Activated CD8-positive, alpha-beta memory T cell treated with anti-CD3 and anti-CD28 coated beads, Interleukin-2, amount 50 U/mL, for 4 hours (primary cell): ENCODE measurements around the gene DGCR6L.
"Not testable (repeated sequence)": the region's sequence is repeated elsewhere in the genome, so short reads cannot be mapped to it uniquely, and the experiment has no call there.

Source experiments
- DNase-seq: peaks from one replicate; pipeline ENCODE4 v3.0.0-alpha.2; 2020

The DGCR6L gene

GRCh38 chr22:20290045-20290392 is 29.8 kb downstream of the DGCR6L start:
- DNase-seq = no peak

DNA sequence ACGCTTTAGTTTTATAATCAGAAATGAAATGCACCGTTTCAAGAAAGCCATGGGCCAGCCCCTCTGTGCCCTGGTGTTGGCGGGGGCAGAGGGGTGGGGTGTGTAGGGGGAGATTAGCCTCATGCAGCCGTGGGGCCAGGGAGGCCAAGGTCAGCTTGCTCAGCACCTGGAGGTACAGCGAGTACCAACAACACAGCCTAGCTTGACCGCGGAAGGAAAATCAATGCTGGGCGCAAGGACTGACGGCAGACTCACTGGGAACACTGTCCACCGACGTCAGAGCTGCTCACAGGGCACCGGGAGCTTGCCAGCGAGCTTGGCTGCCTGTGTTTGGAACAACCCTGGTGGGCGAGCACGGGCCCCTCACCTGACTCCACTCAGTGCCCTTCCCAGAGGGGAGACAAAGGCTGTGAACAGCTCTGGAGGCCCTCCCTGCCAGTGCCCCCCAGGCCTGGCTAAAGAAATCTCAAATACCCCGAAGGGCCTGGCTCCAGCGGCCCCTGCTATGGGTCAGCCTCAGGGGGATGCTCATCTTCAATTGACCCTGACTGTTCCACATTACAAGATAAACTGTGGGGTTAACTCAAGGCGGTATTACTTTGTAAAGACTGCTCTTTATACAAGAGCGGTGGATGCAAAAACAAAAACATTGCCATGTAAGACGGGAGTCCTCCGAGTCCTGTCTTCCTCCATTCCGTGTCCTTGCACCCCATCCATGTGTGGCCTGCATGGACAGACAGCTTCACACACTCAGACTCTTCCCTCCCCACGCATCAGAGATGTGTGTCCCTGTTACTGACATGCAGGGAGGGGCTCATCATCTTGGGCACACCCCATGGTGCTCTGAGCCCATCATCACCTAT is 30.4 kb downstream of the DGCR6L start:
- DNase-seq = not testable (repeated sequence)

- not testable (repeated sequence) for DNase-seq
These were observed 33.0 kb downstream of the DGCR6L start for GRCh38 chr22:20286784-20287423.

- DNase-seq = not testable (repeated sequence)
These were observed 33.6 kb downstream of the DGCR6L start for GRCh38 chr22:20286312-20286660.

DNA sequence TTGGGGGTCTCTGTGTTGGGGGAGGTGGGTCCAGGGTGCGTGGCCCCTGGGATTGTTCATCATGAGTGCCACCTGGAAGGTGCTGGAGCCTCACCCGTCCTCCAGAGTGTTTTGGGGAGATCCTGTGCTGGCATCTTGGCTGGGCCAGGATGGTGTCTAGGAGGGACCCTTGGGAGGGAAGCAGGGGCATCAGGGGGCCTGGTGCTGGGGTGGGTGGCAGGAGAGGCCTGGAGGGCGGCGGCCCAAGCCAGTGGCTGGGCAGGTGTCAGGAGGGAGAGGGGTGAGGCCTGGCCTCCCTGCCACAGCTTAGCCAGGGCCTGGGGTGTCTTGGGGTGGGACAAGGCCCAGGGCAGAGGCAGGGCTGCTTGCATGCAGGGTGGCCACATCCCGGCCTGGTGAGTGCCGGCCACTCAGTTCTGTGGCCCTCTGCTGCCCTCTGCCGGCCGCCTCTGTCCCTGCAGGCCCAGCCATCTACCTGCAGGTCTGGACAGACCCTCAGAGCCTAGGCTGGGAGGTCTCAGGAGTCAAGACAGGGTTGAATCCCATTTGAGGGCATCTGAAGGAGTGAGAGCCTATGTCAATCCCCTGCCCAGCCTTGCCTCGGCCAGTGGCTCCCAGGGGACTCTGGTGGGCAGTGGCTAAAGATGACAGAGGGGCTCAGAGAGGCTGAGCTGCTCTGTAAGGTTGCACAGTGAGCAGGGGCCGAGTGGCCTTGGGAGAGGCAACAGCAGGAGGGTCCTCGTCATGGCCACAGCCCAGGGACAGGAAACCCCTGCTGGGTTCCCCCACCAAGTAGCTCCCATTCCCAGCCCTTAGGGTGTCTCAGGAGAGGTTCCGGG is 34.2 kb downstream of the DGCR6L start:
- peak; percentile 77 for DNase-seq

DNA sequence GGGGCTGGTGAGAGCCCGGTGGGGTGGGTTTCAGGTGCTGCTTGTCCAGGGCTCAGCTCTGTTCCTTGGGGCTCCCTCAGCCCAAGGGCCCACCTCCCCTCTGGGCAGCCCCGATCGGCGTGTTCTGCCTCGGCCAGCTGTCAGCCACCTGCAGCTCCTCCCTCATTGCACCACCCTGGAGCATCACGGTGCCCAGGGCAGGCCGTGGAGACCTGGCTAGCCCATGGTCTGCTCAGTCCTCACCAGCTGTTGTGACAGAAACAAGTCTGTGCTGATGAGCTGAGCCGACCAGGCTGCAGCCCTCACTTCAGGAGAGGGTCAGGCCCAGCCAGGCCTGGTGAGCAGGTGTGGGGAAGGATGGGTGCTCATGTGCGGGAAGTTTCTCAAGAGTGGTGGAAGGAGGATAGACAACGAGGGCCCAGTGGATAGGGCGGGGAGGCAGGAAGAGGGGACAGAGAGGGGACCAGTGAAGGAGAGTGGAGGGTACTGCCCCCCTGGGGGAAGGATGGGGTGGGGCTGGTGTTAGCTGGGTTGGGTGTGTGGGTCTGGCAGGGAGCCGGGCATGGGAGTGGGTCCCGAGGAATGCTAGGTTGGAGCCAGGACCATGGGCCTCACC is 35.3 kb downstream of the DGCR6L start:
- DNase-seq = no peak

GRCh38 chr22:20283674-20284066 is 36.2 kb downstream of the DGCR6L start:
- DNase-seq = no peak

GRCh38 chr22:20282901-20283673 is 36.8 kb downstream of the DGCR6L start:
- no peak for DNase-seq

- no peak for DNase-seq
These were observed 38.0 kb downstream of the DGCR6L start for GRCh38 chr22:20281891-20282290.

DNA sequence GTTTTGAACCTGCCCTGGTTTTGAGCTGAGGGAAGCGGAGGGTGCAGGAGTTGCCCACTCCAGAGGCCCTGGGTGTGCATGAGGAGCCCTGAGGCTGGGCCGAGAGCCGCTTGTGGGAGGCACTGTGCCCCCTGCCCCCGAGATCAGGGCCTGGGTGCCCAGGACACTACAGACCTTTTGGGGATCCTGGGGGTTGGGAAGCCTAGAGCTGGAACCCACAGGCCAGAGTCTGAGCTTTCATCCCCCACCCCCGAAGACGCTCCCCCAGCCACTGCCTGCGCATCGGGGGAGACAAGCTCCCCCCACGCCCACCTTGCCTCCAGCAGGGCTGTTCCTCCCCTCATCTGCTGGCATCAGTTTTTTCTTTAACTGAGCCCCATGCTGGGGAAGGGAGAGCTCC is 38.4 kb downstream of the DGCR6L start:
- DNase-seq = not testable (repeated sequence)

- no peak for DNase-seq
These were observed 39.0 kb downstream of the DGCR6L start for GRCh38 chr22:20280866-20281265.

- not testable (repeated sequence) for DNase-seq
These were observed 39.7 kb downstream of the DGCR6L start for GRCh38 chr22:20280163-20280562.

DNA sequence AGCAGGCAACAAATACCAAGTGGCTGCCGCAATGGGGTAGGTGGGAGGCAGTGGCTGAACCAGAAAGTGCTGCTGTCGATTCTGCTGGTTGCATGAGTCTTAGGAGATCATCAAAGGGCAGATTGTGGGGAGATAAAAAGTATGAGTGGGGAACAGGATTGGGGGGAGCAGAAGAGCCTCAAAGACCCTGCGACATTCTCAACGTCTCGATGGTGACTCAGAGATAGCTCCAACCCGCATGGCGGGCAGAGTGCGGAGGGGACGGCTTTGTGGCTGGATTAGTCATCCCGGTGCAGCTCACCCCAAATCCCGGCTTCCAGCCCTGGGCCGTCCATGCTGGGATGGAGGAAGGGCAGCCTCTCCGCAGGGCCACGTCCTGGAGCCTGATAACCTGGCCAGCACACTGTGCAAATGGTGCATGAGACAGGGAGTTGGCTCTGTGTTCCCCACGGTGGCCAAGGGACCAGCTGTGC is 40.2 kb downstream of the DGCR6L start:
- DNase-seq = no peak

DNA sequence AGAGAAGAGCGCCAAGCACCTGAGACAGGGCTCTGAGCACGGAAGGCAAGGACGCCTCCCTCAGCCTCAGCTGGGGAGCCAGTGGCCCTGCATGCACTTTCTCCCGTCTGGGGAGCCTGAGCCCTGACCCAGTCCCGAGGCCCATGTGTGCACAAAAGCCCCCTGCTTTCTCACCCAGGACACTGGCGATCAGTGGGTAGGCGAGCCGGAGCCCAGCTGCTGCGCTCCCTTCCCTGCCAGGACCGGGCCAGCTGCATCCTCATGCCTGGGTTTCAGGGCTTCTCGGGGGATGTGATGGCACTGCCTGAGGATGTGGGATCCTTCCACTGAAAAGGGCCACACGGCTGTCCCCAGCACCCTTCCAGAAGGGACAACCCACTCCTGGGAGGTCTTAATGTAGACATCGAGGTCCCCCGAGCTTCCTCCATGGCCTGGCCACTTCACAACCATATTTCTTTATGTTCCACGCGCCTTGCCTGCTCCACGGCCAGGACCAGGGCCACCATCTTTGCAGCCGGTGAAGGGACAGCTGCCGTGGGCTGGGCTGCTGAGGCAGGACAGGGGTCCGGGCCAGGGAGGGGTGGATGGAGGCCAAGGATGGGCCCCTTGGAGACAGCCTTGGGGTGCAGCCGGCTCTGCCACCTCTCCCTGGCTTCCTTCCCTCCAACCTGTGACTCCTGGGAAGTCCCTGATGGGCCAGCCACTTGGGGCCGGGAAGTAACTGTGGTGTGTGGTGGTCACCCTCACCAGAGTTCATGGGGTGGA is 41.0 kb downstream of the DGCR6L start:
- DNase-seq = not testable (repeated sequence)

GRCh38 chr22:20277936-20278635 is 41.8 kb downstream of the DGCR6L start:
- not testable (repeated sequence) for DNase-seq

GRCh38 chr22:20276468-20276867 is 43.4 kb downstream of the DGCR6L start:
- no peak for DNase-seq

DNA sequence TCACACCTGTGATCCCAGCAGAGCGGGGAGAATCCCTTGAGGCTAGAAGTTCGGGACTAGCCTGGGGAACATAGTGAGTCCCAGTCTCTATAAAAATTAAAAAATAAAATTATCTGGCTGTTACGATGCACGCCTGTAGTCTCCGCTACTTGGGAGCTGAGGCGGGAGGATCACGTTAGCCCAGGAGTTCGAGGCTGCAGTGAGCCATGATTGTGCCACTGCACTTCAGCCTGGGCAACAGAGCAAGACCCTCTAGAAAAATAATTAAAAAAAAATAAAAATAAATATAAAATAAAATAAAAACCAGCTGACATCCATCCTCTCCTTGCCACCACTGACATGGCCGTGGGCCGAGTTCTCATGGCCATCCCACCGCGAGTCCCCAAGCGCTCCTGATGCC is 44.0 kb downstream of the DGCR6L start:
- DNase-seq = no peak

DNA sequence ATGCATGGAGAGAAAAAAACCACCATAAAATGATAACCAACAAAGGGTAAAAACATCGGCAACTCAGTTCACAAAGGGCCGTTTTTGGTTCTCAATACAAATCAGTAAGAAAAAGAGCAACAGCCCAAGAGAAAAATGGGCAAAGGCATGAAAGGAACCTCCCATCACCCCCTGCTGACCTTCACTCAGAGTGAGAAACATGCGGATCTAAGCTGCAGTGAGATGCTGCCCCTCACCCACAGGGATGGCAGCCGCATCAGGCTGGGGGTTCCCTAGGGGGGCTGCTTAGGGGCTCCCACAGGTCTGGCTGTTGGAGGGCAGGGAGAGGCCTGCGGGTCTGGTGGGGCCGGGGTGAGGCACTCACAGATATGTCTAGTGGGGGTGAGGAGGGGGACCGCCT is 44.5 kb downstream of the DGCR6L start:
- not testable (repeated sequence) for DNase-seq

GRCh38 chr22:20274374-20274773 is 45.5 kb downstream of the DGCR6L start:
- DNase-seq = not testable (repeated sequence)

DNA sequence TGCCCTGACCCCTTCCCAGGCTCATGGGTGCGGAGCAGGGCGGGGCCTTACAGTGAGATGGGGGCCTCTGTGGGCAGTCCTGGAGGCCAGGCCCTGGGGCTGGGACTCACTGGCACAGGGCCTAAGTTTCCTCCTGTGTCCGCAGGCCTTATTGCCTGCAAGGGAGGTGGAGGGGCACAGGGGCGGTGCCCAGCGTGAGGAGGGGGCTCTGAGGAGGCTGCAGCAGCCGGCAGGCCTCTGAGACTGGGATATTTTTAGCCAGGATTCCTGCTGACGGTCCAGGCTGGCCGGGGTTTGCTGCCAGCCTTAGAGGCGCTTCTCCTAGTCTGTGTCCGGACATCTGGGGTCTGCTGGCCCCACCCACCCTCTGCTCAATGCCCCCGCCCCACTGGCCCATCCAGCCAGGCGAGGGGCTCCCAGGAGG is 46.1 kb downstream of the DGCR6L start:
- DNase-seq = no peak

- DNase-seq = no peak
These were observed 47.2 kb downstream of the DGCR6L start for GRCh38 chr22:20272700-20273099.
